CD4-positive, alpha-beta T cell treated with Interferon alpha-2 for 1 hour (primary cell): ENCODE measurements around the gene SDCBP2.

Source experiments
- DNase-seq, 2 donors: peaks; one replicate each; pipeline ENCODE4 v3.0.0-alpha.2; 2020 to 2022

SDCBP2 gene

DNA sequence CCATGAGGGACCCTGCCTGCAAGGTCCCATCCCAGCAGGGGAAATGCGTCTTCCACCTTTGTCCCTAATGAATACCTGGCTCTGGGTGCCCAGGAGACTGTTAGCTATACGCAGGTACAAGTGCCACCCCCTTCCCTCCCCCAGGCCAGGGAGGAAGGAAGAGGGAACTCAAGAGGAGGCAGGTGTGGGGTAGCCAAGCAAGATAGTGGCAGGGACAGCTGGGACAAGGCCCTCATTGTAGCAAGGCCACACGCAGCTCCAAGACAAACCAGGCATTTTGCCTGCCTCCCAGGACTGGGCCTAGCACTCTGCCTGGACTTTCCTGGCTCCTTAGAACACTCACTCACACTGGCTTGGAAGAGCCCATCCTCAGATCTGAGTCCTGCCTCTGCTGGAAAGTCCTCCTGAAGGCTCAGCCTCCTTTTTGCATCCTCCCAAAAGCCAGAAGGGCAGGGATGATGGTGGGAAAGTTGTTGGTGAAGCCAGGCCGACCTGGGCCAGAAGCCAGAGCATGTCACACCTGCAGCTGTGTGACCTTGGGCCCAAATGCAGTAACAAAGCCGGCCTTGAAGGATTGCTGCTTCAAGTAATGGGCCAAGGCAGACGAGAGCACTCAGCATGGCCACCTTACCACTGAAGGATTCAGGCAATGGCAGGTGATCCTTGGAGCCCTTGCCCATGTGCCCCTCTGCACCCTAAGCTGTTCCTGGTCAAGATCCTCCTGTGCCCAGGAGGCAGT, 35.1 kb downstream of the SDCBP2 start:
- DNase-seq = no peak

DNA sequence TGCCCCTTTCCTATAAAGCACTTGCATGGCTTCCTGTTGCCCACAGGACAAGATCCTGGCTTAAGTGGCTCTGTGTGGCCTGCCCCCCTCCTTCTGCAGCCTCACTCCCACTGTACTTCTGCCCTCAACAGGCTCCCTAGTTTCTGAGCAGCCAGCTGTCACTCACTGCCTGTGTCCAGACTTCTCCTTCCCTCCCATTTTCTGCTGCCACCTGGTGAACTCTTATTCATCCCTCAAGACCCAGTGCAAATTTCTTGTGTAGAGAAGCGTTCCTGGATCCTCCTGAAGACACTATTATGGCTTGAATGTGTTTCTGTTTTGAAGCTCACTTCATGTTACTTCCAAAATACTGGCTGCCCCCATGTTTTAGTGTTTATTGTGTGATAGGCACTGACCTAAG, 36.3 kb downstream of the SDCBP2 start:
- DNase-seq = no peak

- DNase-seq = no peak
These were observed 37.7 kb downstream of the SDCBP2 start for GRCh38 chr20:1291191-1291741.

GRCh38 chr20:1287787-1288569, 41.0 kb downstream of the SDCBP2 start:
- no peak for DNase-seq

GRCh38 chr20:1287306-1287705, 41.6 kb downstream of the SDCBP2 start:
- DNase-seq = peak in 1 of 2 donors; percentile 8

- peak; percentile 29 to 36 for DNase-seq
These were observed 42.5 kb downstream of the SDCBP2 start for GRCh38 chr20:1286267-1287024.

GRCh38 chr20:1283522-1284510, 45.1 kb downstream of the SDCBP2 start:
- DNase-seq = no peak

GRCh38 chr20:1282966-1283365, 46.0 kb downstream of the SDCBP2 start:
- no peak for DNase-seq

DNA sequence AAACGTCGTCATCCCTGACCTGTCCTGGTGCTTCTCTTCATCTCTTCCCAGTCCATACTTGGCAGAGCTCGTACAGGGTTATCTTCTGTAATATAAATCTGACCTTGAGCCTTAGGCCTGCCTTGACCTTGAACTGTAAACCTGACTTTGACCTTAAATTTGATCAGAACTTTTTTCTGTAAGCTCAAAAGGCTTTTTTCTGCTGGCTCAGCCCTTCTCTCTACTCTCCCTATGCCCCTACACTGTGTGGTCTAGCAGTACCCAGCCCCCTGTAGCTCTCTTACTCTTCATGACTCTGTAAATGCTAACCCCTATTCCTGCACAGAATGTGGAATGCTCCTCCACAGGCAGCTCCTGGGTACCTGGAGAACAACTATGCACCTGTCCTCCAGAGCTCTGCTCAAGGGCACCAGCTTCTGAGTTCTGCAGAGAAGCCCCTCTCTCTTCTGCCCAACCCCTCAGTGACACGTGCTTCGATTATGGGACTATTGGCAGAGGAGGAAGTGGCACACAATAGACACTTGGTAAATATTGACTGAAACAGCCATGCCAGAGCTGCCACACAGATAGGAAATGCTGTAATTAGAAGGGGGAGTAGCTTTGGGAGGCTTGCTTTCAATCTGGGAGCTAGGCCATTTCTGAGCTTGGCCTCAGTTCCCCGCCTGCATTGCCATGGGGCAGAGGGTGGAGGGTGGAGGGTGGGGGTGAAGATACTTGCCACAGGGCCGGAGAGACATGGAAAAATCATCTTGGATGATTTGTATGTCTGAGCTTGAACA, 47.5 kb downstream of the SDCBP2 start:
- no peak for DNase-seq

- no peak for DNase-seq
These were observed 48.5 kb downstream of the SDCBP2 start for GRCh38 chr20:1280195-1281102.

DNA sequence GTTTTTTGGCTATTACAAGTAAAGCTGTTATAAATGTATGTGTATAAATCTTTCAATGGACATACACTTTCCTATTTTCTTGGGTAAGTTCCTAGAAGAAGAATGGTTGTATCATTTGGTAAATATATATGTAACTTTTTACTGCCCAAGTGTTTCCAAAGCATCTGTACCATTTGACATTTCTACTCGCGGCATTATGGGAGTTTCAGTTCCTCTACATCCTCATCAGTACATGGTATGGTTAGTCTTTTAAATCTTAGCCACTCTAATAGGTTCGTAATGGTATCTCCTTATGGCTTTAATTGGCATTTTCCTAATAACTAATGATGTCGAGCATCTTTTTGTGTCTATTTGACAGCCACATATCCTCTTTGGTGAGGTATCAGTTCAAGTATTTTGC, 49.9 kb downstream of the SDCBP2 start:
- no peak for DNase-seq

DNA sequence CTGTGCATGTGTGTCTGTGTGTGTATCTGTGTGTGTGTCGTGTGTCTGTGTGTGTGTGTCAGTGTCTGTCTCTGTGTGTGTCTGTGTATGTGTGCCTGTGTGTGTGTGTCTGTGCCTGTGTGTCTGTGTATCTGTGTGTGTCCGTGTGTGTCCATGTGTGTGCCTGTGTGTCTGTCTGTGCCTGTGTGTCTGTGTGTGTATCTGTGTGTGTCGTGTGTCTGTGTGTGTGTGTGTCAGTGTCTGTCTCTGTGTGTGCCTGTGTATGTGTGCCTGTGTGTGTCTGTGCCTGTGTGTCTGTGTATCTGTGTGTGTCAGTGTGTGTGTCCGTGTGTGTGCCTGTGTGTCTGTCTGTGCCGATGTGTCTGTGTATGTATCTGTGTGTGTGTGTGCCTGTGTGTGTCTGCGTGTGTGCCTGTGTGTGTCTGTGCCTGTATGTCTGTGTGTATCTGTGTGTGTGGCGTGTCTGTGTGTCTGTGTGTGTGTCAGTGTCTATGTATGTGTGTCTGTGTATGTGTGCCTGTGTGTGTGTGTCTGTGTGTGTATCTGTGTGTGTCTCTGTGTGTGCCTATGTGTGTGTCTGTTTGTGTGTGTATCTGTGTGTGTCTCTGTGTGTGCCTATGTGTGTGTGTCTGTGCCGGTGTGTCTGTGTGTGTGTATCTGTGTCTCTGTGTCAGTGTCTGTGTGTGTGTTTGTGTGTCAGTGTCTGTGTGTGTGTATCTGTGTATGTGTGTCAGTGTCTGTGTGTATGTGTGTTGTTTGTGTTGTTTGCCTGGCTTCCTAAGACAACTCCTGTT, 51.2 kb downstream of the SDCBP2 start:
- no peak for DNase-seq

DNA sequence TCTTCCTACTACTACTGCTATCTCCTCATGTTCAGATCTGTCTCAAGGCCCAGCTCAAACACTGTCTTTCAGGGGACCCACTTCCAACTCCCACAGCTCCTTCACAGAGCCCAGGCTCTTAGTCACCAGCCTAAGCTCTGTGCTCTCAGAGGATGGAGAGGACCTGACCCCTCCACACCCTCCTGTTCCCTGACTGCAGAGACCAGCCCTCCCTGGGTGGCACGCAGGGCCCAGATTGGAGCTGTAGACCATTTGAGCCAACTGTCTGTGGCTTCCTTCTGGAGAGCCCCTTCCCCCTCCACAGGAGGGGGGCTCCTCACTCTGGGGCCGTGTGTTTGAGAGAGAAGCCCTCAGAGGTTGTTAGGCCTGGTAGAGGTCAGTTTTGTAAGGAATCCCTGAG, 53.0 kb downstream of the SDCBP2 start:
- DNase-seq = no peak

GRCh38 chr20:1274485-1275311, 54.2 kb downstream of the SDCBP2 start:
- no peak for DNase-seq

DNA sequence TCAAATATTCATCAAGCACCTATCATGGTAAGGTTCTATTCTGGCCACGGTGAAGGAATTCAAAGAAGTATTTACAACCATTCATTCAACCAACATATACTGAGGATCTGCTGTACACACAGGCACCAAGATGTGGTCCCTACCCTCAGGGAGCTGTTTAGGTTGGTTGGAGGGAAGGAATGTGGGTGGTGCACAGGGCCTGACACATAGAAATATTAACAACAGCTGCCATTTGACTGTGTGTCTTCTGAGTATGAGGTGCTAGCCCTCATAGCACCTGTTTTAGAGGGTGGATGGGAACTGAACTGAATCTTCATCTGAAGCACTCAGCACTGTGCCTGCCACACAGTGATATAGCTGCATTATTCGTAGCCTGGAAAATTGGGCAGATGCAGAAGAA, 55.6 kb downstream of the SDCBP2 start:
- DNase-seq = no peak

DNA sequence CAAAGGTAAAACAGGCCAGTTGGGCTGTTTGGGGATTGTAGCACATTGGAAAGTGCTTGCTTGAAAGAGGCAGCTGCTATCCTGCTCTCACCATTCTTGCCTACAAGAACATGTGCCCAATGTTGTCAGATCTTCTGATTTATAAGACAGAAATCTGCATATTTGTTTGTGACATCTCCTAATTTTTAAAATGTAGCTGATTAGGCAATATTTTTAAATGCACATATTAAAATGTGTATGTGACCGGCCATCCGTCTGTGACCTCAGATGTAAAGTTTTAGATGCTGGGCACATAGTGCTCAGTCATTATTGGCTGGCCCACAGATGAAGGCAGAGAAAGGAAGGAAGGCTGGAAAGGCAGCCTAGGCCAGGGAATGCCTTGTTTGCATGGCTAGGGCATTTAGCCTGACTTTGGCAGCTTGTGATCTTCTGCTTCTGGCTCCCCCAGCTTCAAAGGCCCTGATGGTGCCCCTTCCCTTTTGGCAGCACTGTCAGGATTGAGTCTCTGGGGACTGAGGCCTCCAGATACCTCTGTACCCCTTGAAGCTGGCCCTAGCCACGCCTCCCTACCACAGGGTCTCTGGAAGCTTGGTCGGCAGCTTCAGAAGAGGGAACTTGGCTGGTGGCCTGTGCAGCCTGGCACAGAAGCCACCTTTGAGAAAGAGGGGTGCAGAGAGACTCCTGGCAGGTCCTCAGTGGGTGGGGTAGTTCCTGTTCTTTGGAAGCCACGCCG, 56.4 kb downstream of the SDCBP2 start:
- no peak for DNase-seq

GRCh38 chr20:1269850-1270249, 59.1 kb downstream of the SDCBP2 start:
- DNase-seq = no peak

GRCh38 chr20:1269235-1269634, 59.7 kb downstream of the SDCBP2 start:
- no peak for DNase-seq
